OCI-LY1 (cell line): ENCODE measurements around the gene WDPCP.
"Not testable (repeated sequence)": the region's sequence is repeated elsewhere in the genome, so short reads cannot be mapped to it uniquely, and the experiment has no call there.

Experiments
- H2AFZ ChIP-seq: fragments of 200-600 bp; sonication (generic), shearing (Covaris generic); 2 replicates; pipeline ENCODE4 v1.6.0; 2014; ENCODE audit warnings: antibody characterized with exemption, mild to moderate bottlenecking, low read length
- H3F3A ChIP-seq: fragments of 200-600 bp; sonication (generic), shearing (Covaris generic); 2 replicates; pipeline ENCODE4 v1.6.0; 2014; ENCODE audit warnings: mild to moderate bottlenecking, antibody characterized with exemption, low read length, moderate library complexity; ENCODE audit not compliant: insufficient read depth
- H3K27ac ChIP-seq: fragments of 200-600 bp; sonication (generic); 2 replicates; pipeline ENCODE4 v1.5.1; 2014; ENCODE audit warnings: low read length, mixed run types, mild to moderate bottlenecking, low read depth; ENCODE audit not compliant: poor library complexity, severe bottlenecking
- H3K27me3 ChIP-seq: fragments of 200-600 bp; sonication (generic); 2 replicates; pipeline ENCODE4 v1.6.0; 2014; ENCODE audit warnings: antibody characterized with exemption, mild to moderate bottlenecking, low read length, moderate library complexity; ENCODE audit not compliant: insufficient read depth
- H3K36me3 ChIP-seq: fragments of 200-600 bp; sonication (generic); 2 replicates; pipeline ENCODE4 v1.6.1; 2014; ENCODE audit warnings: mild to moderate bottlenecking, antibody characterized with exemption, low read length, moderate library complexity, mixed read lengths; ENCODE audit not compliant: insufficient read depth
- H3K4me1 ChIP-seq: fragments of 200-600 bp; sonication (generic); 2 replicates; pipeline ENCODE4 v1.5.1; 2014; ENCODE audit warnings: mild to moderate bottlenecking, low read length, moderate library complexity; ENCODE audit not compliant: insufficient read depth, severe bottlenecking
- H3K4me2 ChIP-seq: fragments of 200-600 bp; sonication (generic), shearing (Covaris generic); 2 replicates; pipeline ENCODE4 v1.6.1; 2014; ENCODE audit warnings: low read length
- H3K4me3 ChIP-seq: fragments of 200-600 bp; sonication (generic); 2 replicates; pipeline ENCODE4 v1.5.1; 2014; ENCODE audit warnings: low read length, low read depth, mild to moderate bottlenecking, mixed read lengths; ENCODE audit not compliant: poor library complexity, severe bottlenecking
- H3K79me2 ChIP-seq: fragments of 200-600 bp; shearing (Covaris generic); 2 replicates; pipeline ENCODE4 v1.6.1; 2016; ENCODE audit warnings: mixed run types, low read length, mixed read lengths; ENCODE audit not compliant: insufficient read depth
- H3K9ac ChIP-seq: fragments of 200-600 bp; sonication (generic), shearing (Covaris generic); 2 replicates; pipeline ENCODE4 v1.6.1; 2014; ENCODE audit warnings: mild to moderate bottlenecking, low read length, mixed read lengths
- H3K9me2 ChIP-seq: fragments of 200-600 bp; sonication (generic), shearing (Covaris generic); 2 replicates; pipeline ENCODE4 v1.6.1; 2014; ENCODE audit warnings: low read depth, mild to moderate bottlenecking, low read length, mixed read lengths
- H3K9me3 ChIP-seq: fragments of 200-600 bp; shearing (Covaris generic); 2 replicates; pipeline ENCODE4 v1.6.1; 2014; ENCODE audit warnings: low read length, mixed read lengths
- H4K20me1 ChIP-seq: fragments of 200-600 bp; sonication (generic), shearing (Covaris generic); 2 replicates; pipeline ENCODE4 v1.6.0; 2016; ENCODE audit warnings: mild to moderate bottlenecking, low read length; ENCODE audit not compliant: insufficient read depth
- EZH2 ChIP-seq: fragments of 200-600 bp; sonication (generic), shearing (Covaris generic); IDR thresholded peaks from 2 replicates; pipeline ENCODE4 v1.8.0; 2017; ENCODE audit warnings: borderline replicate concordance, mixed run types, mild to moderate bottlenecking, antibody characterized with exemption, low read length, moderate library complexity, mixed read lengths
- TF ChIP-seq, protein P1 (sequence below): fragments of 200-600 bp; sonication (generic), shearing (Covaris generic); IDR thresholded peaks from 2 replicates; pipeline ENCODE4 v1.5.1; 2017; ENCODE audit warnings: mild to moderate bottlenecking, antibody characterized with exemption, low read length, moderate library complexity, mixed read lengths

The WDPCP gene

DNA sequence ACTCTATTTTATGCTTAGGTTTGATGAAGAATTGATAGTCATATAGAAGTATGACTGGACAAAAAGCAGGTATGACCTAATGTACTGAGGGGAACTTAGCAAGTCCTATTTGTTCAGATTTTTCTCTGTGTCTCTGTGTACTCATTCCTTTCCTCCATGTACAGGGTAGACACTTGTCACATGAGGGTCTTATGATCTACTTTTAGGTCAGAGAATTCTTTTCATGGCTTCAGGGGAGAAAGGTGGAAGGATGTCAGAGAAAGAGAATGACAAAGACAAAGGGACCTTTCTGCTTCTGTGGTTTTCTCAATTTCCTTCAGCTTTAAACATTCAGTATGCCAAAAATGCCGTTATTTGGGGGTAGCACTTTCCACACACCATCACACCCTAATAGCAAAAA lies 181.6 kb downstream of the WDPCP start:
- Histone ChIP-seq H3K4me3 (no peak overlapping the region), H3K4me2 (no peak overlapping the region), H3K27ac (no peak overlapping the region), H3K27me3 (no peaks in the 10 kb centered on the region), H4K20me1 (no peaks in the 10 kb centered on the region), H3K9ac (no peak overlapping the region), H3K4me1 (no peaks in the 10 kb centered on the region), H3K9me3 (no peaks in the 10 kb centered on the region), H3K79me2 (no peaks in the 10 kb centered on the region), H2AFZ (no peak overlapping the region), H3K9me2 (no peaks in the 10 kb centered on the region), H3F3A (no peaks in the 10 kb centered on the region), H3K36me3 (peaks cover 5% of the 10 kb centered on the region; the same call in 1 of the 2 replicates)
- TF ChIP-seq EZH2 = no peak
- TF ChIP-seq, protein P1, sequence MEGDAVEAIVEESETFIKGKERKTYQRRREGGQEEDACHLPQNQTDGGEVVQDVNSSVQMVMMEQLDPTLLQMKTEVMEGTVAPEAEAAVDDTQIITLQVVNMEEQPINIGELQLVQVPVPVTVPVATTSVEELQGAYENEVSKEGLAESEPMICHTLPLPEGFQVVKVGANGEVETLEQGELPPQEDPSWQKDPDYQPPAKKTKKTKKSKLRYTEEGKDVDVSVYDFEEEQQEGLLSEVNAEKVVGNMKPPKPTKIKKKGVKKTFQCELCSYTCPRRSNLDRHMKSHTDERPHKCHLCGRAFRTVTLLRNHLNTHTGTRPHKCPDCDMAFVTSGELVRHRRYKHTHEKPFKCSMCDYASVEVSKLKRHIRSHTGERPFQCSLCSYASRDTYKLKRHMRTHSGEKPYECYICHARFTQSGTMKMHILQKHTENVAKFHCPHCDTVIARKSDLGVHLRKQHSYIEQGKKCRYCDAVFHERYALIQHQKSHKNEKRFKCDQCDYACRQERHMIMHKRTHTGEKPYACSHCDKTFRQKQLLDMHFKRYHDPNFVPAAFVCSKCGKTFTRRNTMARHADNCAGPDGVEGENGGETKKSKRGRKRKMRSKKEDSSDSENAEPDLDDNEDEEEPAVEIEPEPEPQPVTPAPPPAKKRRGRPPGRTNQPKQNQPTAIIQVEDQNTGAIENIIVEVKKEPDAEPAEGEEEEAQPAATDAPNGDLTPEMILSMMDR = no peak

DNA sequence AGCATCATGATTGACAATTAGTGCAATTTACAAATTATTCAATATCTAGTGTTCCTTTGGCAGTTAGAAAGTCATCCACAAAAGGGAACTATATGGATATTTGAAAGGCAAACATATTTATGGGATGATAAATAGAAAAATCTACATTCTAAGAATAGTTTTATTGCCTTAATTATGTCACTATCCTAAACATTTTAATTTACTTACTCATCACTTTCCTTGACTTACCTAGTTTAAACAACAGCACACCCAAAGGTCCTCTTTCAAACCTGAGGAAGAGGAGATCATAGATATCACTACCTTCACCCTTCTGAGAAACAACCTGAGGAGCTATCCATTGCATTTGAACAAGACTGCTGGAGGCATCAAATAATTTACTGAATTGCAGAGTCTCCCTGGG lies 184.5 kb downstream of the WDPCP start:
- no peaks in the 10 kb centered on the region for H3K27me3 ChIP-seq
- no peaks in the 10 kb centered on the region for H3F3A ChIP-seq
- no peak overlapping the region for H3K4me2 ChIP-seq
- peaks cover 5% of the 10 kb centered on the region; the same call in 1 of the 2 replicates for H3K36me3 ChIP-seq
- H3K27ac ChIP-seq = no peak overlapping the region
- no peak overlapping the region for H2AFZ ChIP-seq
- H3K4me3 ChIP-seq = no peak overlapping the region
- H4K20me1 ChIP-seq = no peaks in the 10 kb centered on the region
- TF ChIP-seq, protein P1 = no peak
- TF ChIP-seq EZH2 = no peak
- H3K9ac ChIP-seq = no peak overlapping the region
- H3K4me1 ChIP-seq = no peaks in the 10 kb centered on the region
- no peaks in the 10 kb centered on the region for H3K9me3 ChIP-seq
- H3K9me2 ChIP-seq = no peaks in the 10 kb centered on the region
- no peaks in the 10 kb centered on the region for H3K79me2 ChIP-seq

DNA sequence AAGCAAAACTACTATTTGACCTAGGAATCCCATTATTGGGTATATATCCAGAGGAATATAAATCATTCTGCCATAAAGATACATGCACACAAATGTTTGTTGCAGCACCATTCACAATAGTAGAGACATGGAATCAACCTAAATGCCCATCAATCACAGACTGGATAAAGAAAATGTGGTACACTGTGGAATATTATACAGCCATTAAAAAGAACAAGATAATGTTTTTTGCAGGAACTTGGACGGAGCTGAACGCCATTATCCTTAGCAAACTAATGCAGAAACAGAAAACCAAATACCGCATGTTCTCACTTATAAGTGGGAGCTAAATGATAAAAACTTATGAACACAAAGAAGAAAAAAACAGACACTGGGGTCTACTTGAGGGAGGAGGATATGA lies 185.4 kb downstream of the WDPCP start:
- H4K20me1 ChIP-seq, H3K4me3 ChIP-seq, H3K36me3 ChIP-seq, H3K4me2 ChIP-seq, H2AFZ ChIP-seq, H3K27ac ChIP-seq, H3K9me2 ChIP-seq, H3K27me3 ChIP-seq, H3K9ac ChIP-seq, H3K4me1 ChIP-seq, H3K9me3 ChIP-seq, H3F3A ChIP-seq, H3K79me2 ChIP-seq: not testable (repeated sequence)

DNA sequence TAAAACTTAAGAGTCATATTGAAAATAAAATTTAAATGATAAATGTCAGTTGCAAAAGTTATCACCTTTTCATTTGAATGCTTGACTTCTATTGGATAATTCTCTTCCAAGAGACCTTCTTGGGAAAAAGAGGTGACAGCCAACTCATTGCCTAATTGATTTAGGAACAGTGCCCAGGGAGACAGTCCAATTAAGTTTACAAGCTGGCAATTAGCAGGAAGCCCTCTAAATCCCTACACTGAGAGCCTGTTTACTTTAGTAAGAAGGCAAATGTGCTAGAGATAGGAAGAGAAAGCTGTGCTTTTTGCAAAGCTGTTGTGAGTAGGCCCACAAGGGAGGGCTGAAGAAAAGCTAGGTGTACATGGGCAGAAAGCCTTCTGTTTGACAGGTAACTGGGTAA lies 189.1 kb downstream of the WDPCP start:
- Histone ChIP-seq H3K36me3 (peaks cover 2% of the 10 kb centered on the region; the same call in 1 of the 2 replicates), H3K4me1 (no peaks in the 10 kb centered on the region), H3K4me2 (no peak overlapping the region), H3K27ac (no peak overlapping the region), H4K20me1 (no peaks in the 10 kb centered on the region), H3K9me3 (no peaks in the 10 kb centered on the region), H3K79me2 (no peaks in the 10 kb centered on the region), H2AFZ (no peak overlapping the region), H3K4me3 (no peak overlapping the region), H3K9me2 (no peaks in the 10 kb centered on the region), H3K27me3 (no peaks in the 10 kb centered on the region), H3F3A (no peaks in the 10 kb centered on the region), H3K9ac (no peak overlapping the region)
- TF ChIP-seq, protein P1 = no peak
- no peak for TF ChIP-seq EZH2
